HepG2 (cell line): ENCODE data around the gene TRMT10C. TPM values are rescaled to one million over a fixed set of nuclear protein-coding genes. Genes with fewer than 3 reads are reported as not detected.
A peak's percentile ranks its signal among the peaks of the same experiment; 100 is the strongest.

Source experiments
- AHR ChIP-seq: IDR thresholded peaks from 2 replicates; pipeline ENCODE4 v1.6.1; 2018; ENCODE audit warnings: missing genetic modification reagents, missing compliant biosample characterization
- ASH2L ChIP-seq: fragments of 300-600, 200-600 bp; sonication (generic); IDR thresholded peaks from 2 replicates; pipeline ENCODE4 v1.7.0; 2017; ENCODE audit warnings: low read depth, mild to moderate bottlenecking, moderate library complexity, mixed read lengths, low read length; ENCODE audit not compliant: insufficient read length
- CBX5 ChIP-seq: sonication (generic); formaldehyde crosslinking; IDR thresholded peaks from 2 replicates; pipeline ENCODE4 v1.4.0; 2020; ENCODE audit warnings: missing genetic modification reagents, borderline replicate concordance
- CHD2 ChIP-seq: IDR thresholded peaks from 2 replicates; pipeline ENCODE4 v1.6.1; 2011; ENCODE audit warnings: low read depth, low read length, improper control_type of control experiment
- DMAP1 ChIP-seq: IDR thresholded peaks from 2 replicates; pipeline ENCODE4 v1.6.1; 2016
- E2F5 ChIP-seq: sonication (generic); formaldehyde crosslinking; conservative IDR thresholded peaks from 2 replicates; pipeline ENCODE4 v1.4.0; 2020; ENCODE audit warnings: missing genetic modification reagents
- GLI4 ChIP-seq: sonication (generic); formaldehyde crosslinking; IDR thresholded peaks from 2 replicates; pipeline ENCODE4 v1.5.1; 2020; ENCODE audit warnings: missing genetic modification reagents, mild to moderate bottlenecking, moderate library complexity, borderline replicate concordance
- PATZ1 ChIP-seq: sonication (generic); formaldehyde crosslinking; IDR thresholded peaks from 2 replicates; pipeline ENCODE4 v1.4.0; 2020; ENCODE audit warnings: missing genetic modification reagents
- RXRB ChIP-seq: IDR thresholded peaks from 2 replicates; pipeline ENCODE4 v1.6.1; 2016; ENCODE audit warnings: borderline replicate concordance, missing genetic modification reagents, missing compliant biosample characterization
- SIX1 ChIP-seq: sonication (generic); formaldehyde crosslinking; IDR thresholded peaks from 2 replicates; pipeline ENCODE4 v1.4.0; 2020; ENCODE audit warnings: missing genetic modification reagents, borderline replicate concordance
- TEAD2 ChIP-seq: sonication (generic); formaldehyde crosslinking; IDR thresholded peaks from 2 replicates; pipeline ENCODE4 v1.9.0; 2021; ENCODE audit warnings: missing genetic modification reagents
- ZBTB20 ChIP-seq: sonication (generic); formaldehyde crosslinking; IDR thresholded peaks from 2 replicates; pipeline ENCODE4 v1.8.1; 2023; ENCODE audit warnings: missing genetic modification reagents, low read depth, mild to moderate bottlenecking, borderline replicate concordance
- ZNF251 ChIP-seq: sonication (generic); formaldehyde crosslinking; IDR thresholded peaks from 2 replicates; pipeline ENCODE4 v1.9.0; 2021; ENCODE audit warnings: mild to moderate bottlenecking, missing genetic modification reagents
- ZNF343 ChIP-seq: sonication (generic); formaldehyde crosslinking; IDR thresholded peaks from 2 replicates; pipeline ENCODE4 v1.4.0; 2020; ENCODE audit warnings: mild to moderate bottlenecking, missing genetic modification reagents
- ZNF615 ChIP-seq: sonication (generic); formaldehyde crosslinking; IDR thresholded peaks from 2 replicates; pipeline ENCODE4 v1.5.0; 2020; ENCODE audit warnings: mild to moderate bottlenecking, missing genetic modification reagents, borderline replicate concordance
- ZNF703 ChIP-seq: sonication (generic); formaldehyde crosslinking; IDR thresholded peaks from 2 replicates; pipeline ENCODE4 v1.5.1; 2020; ENCODE audit warnings: missing genetic modification reagents, mild to moderate bottlenecking, moderate library complexity, borderline replicate concordance
- polyA plus RNA-seq, 8 experiments: library from polyadenylated mRNA; depleted of rRNA in 3 of 8; stranded (reverse) in 7 of 8; unstranded in 1 of 8; fragments of >200 nt; fragmentation: Illumina TruSeq in 4 of 8; extraction: Trizol in 4 of 8; gene quantifications; 2 replicates each; pipeline versions ENCODE4 v1.2.1 to v1.2.3, GENCODE V29; 2011 to 2016; ENCODE audit warnings: low read depth in 4 of 8, missing spikeins in 1 of 8, mixed read lengths in 1 of 8; ENCODE audit not compliant: insufficient read depth in 1 of 8
- total RNA-seq, 5 experiments: library from RNA; depleted of rRNA; stranded (reverse); fragments of >200 nt; fragmentation: Illumina TruSeq; extraction: Trizol; gene quantifications; 2 replicates each; pipeline ENCODE4 v1.2.3, GENCODE V29; 2016; ENCODE audit warnings: low read depth in 1 of 5
- TF ChIP-seq, protein P1 (sequence below): sonication (generic); formaldehyde crosslinking; IDR thresholded peaks from 2 replicates; pipeline ENCODE4 v1.4.0; 2020; ENCODE audit warnings: missing genetic modification reagents
- TF ChIP-seq, protein P2 (sequence below): sonication (generic); formaldehyde crosslinking; IDR thresholded peaks from 2 replicates; pipeline ENCODE4 v1.4.0; 2020; ENCODE audit warnings: mild to moderate bottlenecking, missing genetic modification reagents
- TF ChIP-seq, protein P3 (sequence below): sonication (generic); formaldehyde crosslinking; IDR thresholded peaks from 2 replicates; pipeline ENCODE4 v1.5.0; 2020; ENCODE audit warnings: missing genetic modification reagents
- TF ChIP-seq, protein P4 (sequence below): sonication (generic); formaldehyde crosslinking; IDR thresholded peaks from 2 replicates; pipeline ENCODE4 v1.8.0; 2022; ENCODE audit warnings: missing genetic modification reagents, mild to moderate bottlenecking, borderline replicate concordance
- TF ChIP-seq, protein P5 (sequence below): IDR thresholded peaks from 2 replicates; pipeline ENCODE4 v1.6.1; 2016; ENCODE audit warnings: missing compliant biosample characterization, missing genetic modification reagents, borderline replicate concordance

TRMT10C gene
- total and polyA plus RNA-seq, 2 of the 13 experiments (the other 11 are each of a cell fraction or from before 2014, with no cell fraction given) = 10.8 to 39.2 TPM

DNA sequence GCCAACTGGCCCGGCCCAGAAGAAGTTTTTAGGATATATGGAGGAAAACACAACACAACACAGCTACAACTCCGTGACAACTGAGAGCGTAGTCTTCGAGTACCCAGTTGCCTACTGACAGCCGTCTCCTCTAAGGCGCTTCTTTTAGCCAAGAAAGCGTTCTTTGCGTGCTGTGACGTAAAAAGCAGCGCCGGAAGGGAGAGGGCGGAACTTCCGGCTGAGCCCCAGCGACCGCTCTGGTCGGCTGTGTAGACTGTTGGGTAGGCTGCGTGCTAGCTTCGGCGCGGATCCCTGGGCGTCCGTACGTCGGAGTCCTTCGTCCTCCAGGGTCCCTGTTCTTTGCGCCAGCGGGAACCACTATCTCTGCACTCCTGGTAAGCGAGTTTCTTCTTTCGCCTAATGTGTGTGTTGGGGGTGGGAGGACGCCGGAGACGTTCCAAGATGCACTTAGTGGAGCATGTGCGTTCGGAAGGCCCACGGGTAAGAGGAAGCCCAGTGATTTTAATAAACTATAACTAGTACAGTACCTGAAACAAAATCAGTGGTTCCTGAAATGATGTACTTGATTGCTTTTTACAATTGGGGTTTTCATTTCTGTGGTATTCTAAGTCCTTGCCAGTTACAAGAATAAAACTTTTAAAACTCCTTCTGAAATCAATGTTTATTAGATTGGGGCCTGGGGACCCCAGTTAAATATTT, at the start of gene TRMT10C (continued):
- no peak for TF ChIP-seq CHD2
- TF ChIP-seq E2F5 (CRISPR knock-in tag) = no peak
- TF ChIP-seq, protein P1, sequence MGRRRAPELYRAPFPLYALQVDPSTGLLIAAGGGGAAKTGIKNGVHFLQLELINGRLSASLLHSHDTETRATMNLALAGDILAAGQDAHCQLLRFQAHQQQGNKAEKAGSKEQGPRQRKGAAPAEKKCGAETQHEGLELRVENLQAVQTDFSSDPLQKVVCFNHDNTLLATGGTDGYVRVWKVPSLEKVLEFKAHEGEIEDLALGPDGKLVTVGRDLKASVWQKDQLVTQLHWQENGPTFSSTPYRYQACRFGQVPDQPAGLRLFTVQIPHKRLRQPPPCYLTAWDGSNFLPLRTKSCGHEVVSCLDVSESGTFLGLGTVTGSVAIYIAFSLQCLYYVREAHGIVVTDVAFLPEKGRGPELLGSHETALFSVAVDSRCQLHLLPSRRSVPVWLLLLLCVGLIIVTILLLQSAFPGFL (CRISPR knock-in tag) = no peak
- TF ChIP-seq ZNF343 (CRISPR knock-in tag) = no peak
- TF ChIP-seq PATZ1 (CRISPR knock-in tag) = 0 out of 2 replicates have a peak, but pooled peaks have one; percentile 14
- TF ChIP-seq, protein P2, sequence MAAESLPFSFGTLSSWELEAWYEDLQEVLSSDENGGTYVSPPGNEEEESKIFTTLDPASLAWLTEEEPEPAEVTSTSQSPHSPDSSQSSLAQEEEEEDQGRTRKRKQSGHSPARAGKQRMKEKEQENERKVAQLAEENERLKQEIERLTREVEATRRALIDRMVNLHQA = no peak
- peak; percentile 60; the same call in 1 of the 2 replicates for TF ChIP-seq RXRB (CRISPR knock-in tag)
- peak; percentile 89; the same call in 1 of the 2 replicates for TF ChIP-seq CBX5 (CRISPR knock-in tag)
- TF ChIP-seq, protein P3, sequence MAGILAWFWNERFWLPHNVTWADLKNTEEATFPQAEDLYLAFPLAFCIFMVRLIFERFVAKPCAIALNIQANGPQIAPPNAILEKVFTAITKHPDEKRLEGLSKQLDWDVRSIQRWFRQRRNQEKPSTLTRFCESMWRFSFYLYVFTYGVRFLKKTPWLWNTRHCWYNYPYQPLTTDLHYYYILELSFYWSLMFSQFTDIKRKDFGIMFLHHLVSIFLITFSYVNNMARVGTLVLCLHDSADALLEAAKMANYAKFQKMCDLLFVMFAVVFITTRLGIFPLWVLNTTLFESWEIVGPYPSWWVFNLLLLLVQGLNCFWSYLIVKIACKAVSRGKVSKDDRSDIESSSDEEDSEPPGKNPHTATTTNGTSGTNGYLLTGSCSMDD (CRISPR knock-in tag) = 0 out of 2 replicates have a peak, but pooled peaks have one; percentile 32
- TF ChIP-seq ZBTB20 (CRISPR knock-in tag) = peak; percentile 72; the same call in 1 of the 2 replicates
- peak; percentile 85 for TF ChIP-seq DMAP1
- TF ChIP-seq, protein P4, sequence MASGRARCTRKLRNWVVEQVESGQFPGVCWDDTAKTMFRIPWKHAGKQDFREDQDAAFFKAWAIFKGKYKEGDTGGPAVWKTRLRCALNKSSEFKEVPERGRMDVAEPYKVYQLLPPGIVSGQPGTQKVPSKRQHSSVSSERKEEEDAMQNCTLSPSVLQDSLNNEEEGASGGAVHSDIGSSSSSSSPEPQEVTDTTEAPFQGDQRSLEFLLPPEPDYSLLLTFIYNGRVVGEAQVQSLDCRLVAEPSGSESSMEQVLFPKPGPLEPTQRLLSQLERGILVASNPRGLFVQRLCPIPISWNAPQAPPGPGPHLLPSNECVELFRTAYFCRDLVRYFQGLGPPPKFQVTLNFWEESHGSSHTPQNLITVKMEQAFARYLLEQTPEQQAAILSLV (CRISPR knock-in tag) = no peak; the same call in 1 of the 2 replicates
- TF ChIP-seq AHR = 0 out of 2 replicates have a peak, but pooled peaks have one; percentile 30
- TF ChIP-seq, protein P5, sequence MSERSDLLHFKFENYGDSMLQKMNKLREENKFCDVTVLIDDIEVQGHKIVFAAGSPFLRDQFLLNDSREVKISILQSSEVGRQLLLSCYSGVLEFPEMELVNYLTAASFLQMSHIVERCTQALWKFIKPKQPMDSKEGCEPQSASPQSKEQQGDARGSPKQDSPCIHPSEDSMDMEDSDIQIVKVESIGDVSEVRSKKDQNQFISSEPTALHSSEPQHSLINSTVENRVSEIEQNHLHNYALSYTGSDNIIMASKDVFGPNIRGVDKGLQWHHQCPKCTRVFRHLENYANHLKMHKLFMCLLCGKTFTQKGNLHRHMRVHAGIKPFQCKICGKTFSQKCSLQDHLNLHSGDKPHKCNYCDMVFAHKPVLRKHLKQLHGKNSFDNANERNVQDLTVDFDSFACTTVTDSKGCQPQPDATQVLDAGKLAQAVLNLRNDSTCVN (CRISPR knock-in tag) = peak; percentile 62; the same call in 1 of the 2 replicates
- no peak for TF ChIP-seq TEAD2 (CRISPR knock-in tag)
- TF ChIP-seq SIX1 (CRISPR knock-in tag) = 0 out of 2 replicates have a peak, but pooled peaks have one; percentile 54
- no peak for TF ChIP-seq GLI4 (CRISPR knock-in tag)
- peak; percentile 83 for TF ChIP-seq ASH2L
- no peak; the same call in 1 of the 2 replicates for TF ChIP-seq ZNF703 (CRISPR knock-in tag)
- no peak for TF ChIP-seq ZNF615 (CRISPR knock-in tag)
- TF ChIP-seq ZNF251 (CRISPR knock-in tag) = no peak
